Endothelial cell of umbilical vein (primary cell): ENCODE results near the gene KCNH8. TPM values are rescaled to one million over a fixed set of nuclear protein-coding genes. Genes with fewer than 3 reads are reported as not detected.
"Not testable (repeated sequence)": the region's sequence is repeated elsewhere in the genome, so short reads cannot be mapped to it uniquely, and the experiment has no call there.

Experiments used
- BruUV-seq: library from RNA; stranded (reverse); fragments of 400-500 nt; replicated peaks from 2 replicates; lab custom pipeline; 2021; lab: Mats Ljungman, UMichigan
- CTCF ChIA-PET: fragments of 300-600, 350-600 bp; sonication (Branson Sonifier 250); formaldehyde crosslinking; loops from one replicate; lab custom pipeline; 2021; ENCODE audit warnings: antibody characterized with exemption, inconsistent platforms; lab: Charles Lee
- POLR2A ChIA-PET: fragments of 300-600, 350-600 bp; sonication (Branson Sonifier 250); formaldehyde crosslinking; loops from one replicate; lab custom pipeline; 2021; ENCODE audit warnings: antibody characterized with exemption, inconsistent platforms; lab: Charles Lee
- DNase-seq: peaks from one replicate; pipeline ENCODE4 v3.0.0-alpha.2; 2011; ENCODE audit warnings: low read depth, low spot score
- FAIRE-seq: peaks from 2 replicates; lab custom pipeline; 2011; peaks lifted over from hg19 to GRCh38; lab: Jason Lieb, UNC
- H2AFZ ChIP-seq: 2 replicates; pipeline ENCODE4 v1.6.0; 2012; ENCODE audit warnings: low read depth, low read length, control low read depth, inconsistent platforms
- H3K27ac ChIP-seq: 2 replicates; pipeline ENCODE4 v1.5.1; 2011; ENCODE audit warnings: low read depth, mild to moderate bottlenecking, control low read depth, low read length, moderate library complexity; ENCODE audit not compliant: insufficient read depth
- H3K27me3 ChIP-seq, 2 experiments: 2 replicates each; pipeline versions ENCODE4 v1.6.0 to v1.6.1; 2011; ENCODE audit warnings: low read length in 2 of 2, mixed read lengths in 1 of 2; ENCODE audit not compliant: control insufficient read depth in 2 of 2, insufficient read depth in 2 of 2
- H3K36me3 ChIP-seq, 2 experiments: 2 replicates in 1 of 2; 3 replicates in 1 of 2; pipeline ENCODE4 v1.5.1; 2011; ENCODE audit warnings: low read length in 2 of 2, mild to moderate bottlenecking in 1 of 2, moderate library complexity in 1 of 2; ENCODE audit not compliant: control insufficient read depth in 2 of 2, insufficient read depth in 2 of 2; ENCODE audit errors: extremely low read depth in 1 of 2
- H3K4me1 ChIP-seq: 3 replicates; pipeline ENCODE4 v1.5.1; 2011; ENCODE audit warnings: mild to moderate bottlenecking, low read length; ENCODE audit not compliant: control insufficient read depth, insufficient read depth; ENCODE audit errors: extremely low read depth
- H3K4me2 ChIP-seq: 2 replicates; pipeline ENCODE4 v1.6.1; 2011; ENCODE audit warnings: low read length, control low read depth, mixed read lengths; ENCODE audit not compliant: insufficient read depth
- H3K4me3 ChIP-seq, 3 experiments: fragments of 200-600 bp in 1 of 3; sonication (generic), shearing (Covaris generic) in 1 of 3; replicated peaks in 1 of 3; 2 replicates each; pipeline ENCODE4 v1.5.1; 2011 to 2016; ENCODE audit warnings: control low read depth in 3 of 3, low read length in 3 of 3, mild to moderate bottlenecking in 2 of 3, inconsistent platforms in 1 of 3, low read depth in 1 of 3, moderate library complexity in 1 of 3; ENCODE audit not compliant: insufficient read depth in 1 of 3
- H3K79me2 ChIP-seq: 2 replicates; pipeline ENCODE4 v1.6.0; 2012; ENCODE audit warnings: low read length, inconsistent platforms; ENCODE audit not compliant: control insufficient read depth, insufficient read depth
- H3K9ac ChIP-seq: replicated peaks from 2 replicates; pipeline ENCODE3; 2011; ENCODE audit warnings: low read length, control low read depth; ENCODE audit not compliant: insufficient read depth; ENCODE audit errors: extremely low read depth
- H3K9me1 ChIP-seq: replicated peaks from 3 replicates; pipeline ENCODE4 v1.6.0; 2011; ENCODE audit warnings: mild to moderate bottlenecking, low read length; ENCODE audit not compliant: control insufficient read depth, insufficient read depth; ENCODE audit errors: extremely low read depth
- H3K9me3 ChIP-seq: replicated peaks from 2 replicates; pipeline ENCODE4 v1.5.1; 2012; ENCODE audit warnings: low read length, inconsistent platforms; ENCODE audit not compliant: control insufficient read depth, insufficient read depth
- H4K20me1 ChIP-seq: replicated peaks from 2 replicates; pipeline ENCODE3; 2011; ENCODE audit warnings: mild to moderate bottlenecking, low read length; ENCODE audit not compliant: control insufficient read depth, insufficient read depth; ENCODE audit errors: extremely low read depth
- CTCF ChIP-seq, 2 donors: IDR thresholded peaks; 1 replicate in 1 of 2; 2 replicates in 1 of 2; pipeline ENCODE4 v1.5.1; 2011; ENCODE audit warnings: low read length in 2 of 2, mild to moderate bottlenecking in 2 of 2, moderate library complexity in 2 of 2, control low read depth in 1 of 2, inconsistent platforms in 1 of 2, low read depth in 1 of 2; ENCODE audit not compliant: insufficient read depth in 1 of 2; ENCODE audit errors: extremely low read depth in 1 of 2
- EZH2 ChIP-seq: IDR thresholded peaks from 2 replicates; pipeline ENCODE4 v1.6.1; 2012; ENCODE audit warnings: borderline replicate concordance, low read depth, mild to moderate bottlenecking, moderate library complexity, low read length, inconsistent platforms; ENCODE audit not compliant: severe bottlenecking
- FOS ChIP-seq: IDR thresholded peaks from 2 replicates; pipeline ENCODE4 v1.6.1; 2011; ENCODE audit warnings: mild to moderate bottlenecking, low read length, moderate library complexity, borderline replicate concordance; ENCODE audit not compliant: insufficient read depth
- GATA2 ChIP-seq: IDR thresholded peaks from 2 replicates; pipeline ENCODE4 v1.7.0; 2011; ENCODE audit warnings: low read depth, mild to moderate bottlenecking, moderate library complexity, mixed read lengths, low read length; ENCODE audit not compliant: insufficient read length, insufficient read depth
- JUN ChIP-seq: IDR thresholded peaks from 2 replicates; pipeline ENCODE4 v1.6.1; 2011; ENCODE audit warnings: borderline replicate concordance, low read depth; ENCODE audit not compliant: insufficient read length, insufficient read depth
- MAX ChIP-seq: IDR thresholded peaks from 2 replicates; pipeline ENCODE4 v1.6.1; 2011; ENCODE audit not compliant: insufficient read depth, insufficient read length
- MYC ChIP-seq: IDR thresholded peaks from one replicate; pipeline ENCODE4 v1.6.1; 2011; ENCODE audit warnings: mild to moderate bottlenecking, low read depth, low read length
- POLR2A ChIP-seq: IDR thresholded peaks from 2 replicates; pipeline ENCODE4 v1.6.1; 2012; ENCODE audit warnings: low read depth, mild to moderate bottlenecking, control low read depth, low read length
- POLR2AphosphoS5 ChIP-seq: IDR thresholded peaks from 2 replicates; pipeline ENCODE4 v1.6.1; 2012; ENCODE audit warnings: low read depth, mild to moderate bottlenecking, control low read depth, low read length, moderate library complexity; ENCODE audit not compliant: insufficient read depth
- dilution Hi-C: fragments of 300-500 bp; cut with MboI; formaldehyde crosslinking; loops from one replicate; pipeline ENCODE4 v1.15.0; 2019; ENCODE audit warnings: low sequenced_read_pairs; ENCODE audit not compliant: extremely low pct_ligation_motif_present
- intact Hi-C: fragments of 100-400 bp; cut with micrococcal nuclease; formaldehyde crosslinking; loops from one replicate; pipeline ENCODE4 v1.10.0; 2022
- polyA plus RNA-seq, 4 experiments: library from polyadenylated mRNA; depleted of rRNA in 3 of 4; stranded (reverse) in 3 of 4; unstranded in 1 of 4; fragments of >200 nt; gene quantifications; 2 replicates each; pipeline versions ENCODE4 v1.2.1 to v1.2.3, GENCODE V29; 2011 to 2012; ENCODE audit warnings: missing spikeins in 1 of 4
- total RNA-seq: library from RNA; stranded (reverse); gene quantifications from 2 replicates; pipeline ENCODE4 v1.2.3, GENCODE V29; 2021

KCNH8 gene
- total and polyA plus RNA-seq, 2 donors (not counting 3 experiments of a cell fraction or from before 2014, with no cell fraction given) = not detected

- Histone ChIP-seq H3K4me3 (no peak overlapping the region), H3K9me3 (peaks cover 3% of the 10 kb centered on the region), H3K27ac (no peak overlapping the region), H4K20me1 (no peaks in the 10 kb centered on the region), H3K9me1 (no peaks in the 10 kb centered on the region), H3K9ac (no peak overlapping the region), H3K4me1 (no peaks in the 10 kb centered on the region), H3K36me3 (no peaks in the 10 kb centered on the region), H3K27me3 (no peaks in the 10 kb centered on the region), H3K79me2 (no peaks in the 10 kb centered on the region), H3K4me2 (no peak overlapping the region), H2AFZ (no peak overlapping the region)
- intact Hi-C loops = no loop called here
- no peak for FAIRE-seq
- POLR2A ChIA-PET = no interaction called here
- TF ChIP-seq JUN = no peak
- no peak for TF ChIP-seq POLR2A
- no peak for TF ChIP-seq POLR2AphosphoS5
- TF ChIP-seq CTCF (IDR thresholded peaks at IDR 0.05; ENCODE audit: extremely low read depth in 1 of 2, insufficient read depth in 1 of 2, low read depth in 1 of 2, low read length in 2 of 2) = no peak
- TF ChIP-seq MAX = no peak
- TF ChIP-seq FOS = no peak
- TF ChIP-seq EZH2 = no peak
- TF ChIP-seq GATA2 = no peak
- no peak for TF ChIP-seq MYC
- no peak for DNase-seq
- CTCF ChIA-PET = interaction anchor here (0.6 kb wide), 1 partner anchor 1298 kb away, joined by 3 read pairs; no protein-coding TSS in a partner anchor
- dilution Hi-C loops = no loop called here
- no TSS peak for BruUV-seq
Observed at GRCh38 chr3:19232566-19232965, 84.3 kb downstream of the KCNH8 start.

- POLR2A ChIA-PET, H3K4me2 ChIP-seq, H3K36me3 ChIP-seq, H3K4me1 ChIP-seq, dilution Hi-C loops, H4K20me1 ChIP-seq, H3K9ac ChIP-seq, DNase-seq, H3K9me3 ChIP-seq, FAIRE-seq, H3K4me3 ChIP-seq, BruUV-seq, H3K27me3 ChIP-seq, H3K9me1 ChIP-seq, intact Hi-C loops, H3K27ac ChIP-seq, CTCF ChIA-PET, H2AFZ ChIP-seq, H3K79me2 ChIP-seq: not testable (repeated sequence)
Observed at GRCh38 chr3:19233882-19234784, 85.8 kb downstream of the KCNH8 start.
